ENCODE results near the gene RBFOX2. TPM values are rescaled to one million over a fixed set of nuclear protein-coding genes. Genes with fewer than 3 reads are reported as not detected.

RBFOX2 gene
- total and polyA plus RNA-seq, 3 experiments from 2014 or later = 0.86 to 7.1 (median 6.1) TPM

- Histone ChIP-seq H3K4me3 (ENCODE audit: low read length) (no peak overlapping the region), H3K9me3 (ENCODE audit: low read length) (no peaks in the 10 kb centered on the region), H3K36me3 (ENCODE audit: insufficient read depth, low read length) (no peaks in the 10 kb centered on the region), H3K27me3 (ENCODE audit: insufficient read depth, low read length, poor library complexity, severe bottlenecking) (no peaks in the 10 kb centered on the region), H3K27ac (ENCODE audit: low read depth, low read length) (no peak overlapping the region), H3K4me1 (ENCODE audit: insufficient read depth, low read length) (no peaks in the 10 kb centered on the region)
- Mint-ChIP-seq H3K27me3 (peaks cover 19 to 51% of the 10 kb centered on the region in 2 donors), H3K27ac (no peak overlapping the region), H3K4me1 (no peaks in the 10 kb centered on the region), H3K4me3 (no peak overlapping the region), H3K9me3 (no peaks in the 10 kb centered on the region), H3K36me3 (no peaks in the 10 kb centered on the region)
- POLR2A ChIA-PET = interaction anchor here (0.6 kb wide), 1 partner anchor 708 kb away, joined by 3 read pairs; no protein-coding TSS in a partner anchor
- CTCF ChIA-PET = no interaction called here
- DNase-seq = no peak
These were observed 13.3 kb downstream of the RBFOX2 start for GRCh38 chr22:36015155-36015810.

- CTCF ChIA-PET = no interaction called here
- H3K27me3 ChIP-seq (ENCODE audit: insufficient read depth, low read length, poor library complexity, severe bottlenecking) = no peaks in the 10 kb centered on the region
- Mint-ChIP-seq H3K36me3 (no peaks in the 10 kb centered on the region), H3K4me1 (no peaks in the 10 kb centered on the region), H3K9me3 (no peaks in the 10 kb centered on the region), H3K27ac (no peak overlapping the region), H3K27me3 (peaks cover 19 to 55% of the 10 kb centered on the region in 2 donors), H3K4me3 (no peak overlapping the region)
- no peaks in the 10 kb centered on the region for H3K9me3 ChIP-seq (ENCODE audit: low read length)
- H3K27ac ChIP-seq (ENCODE audit: low read depth, low read length) = no peak overlapping the region
- no peaks in the 10 kb centered on the region for H3K36me3 ChIP-seq (ENCODE audit: insufficient read depth, low read length)
- POLR2A ChIA-PET = no interaction called here
- no peak for DNase-seq
- no peaks in the 10 kb centered on the region for H3K4me1 ChIP-seq (ENCODE audit: insufficient read depth, low read length)
- no peak overlapping the region for H3K4me3 ChIP-seq (ENCODE audit: low read length)
These were observed 14.0 kb downstream of the RBFOX2 start for GRCh38 chr22:36014546-36015074.

GRCh38 chr22:36012332-36012731 is 16.3 kb downstream of the RBFOX2 start:
- POLR2A ChIA-PET = no interaction called here
- H3K4me3 Mint-ChIP-seq = no peak overlapping the region
- no peak for DNase-seq

GRCh38 chr22:36010882-36011281 is 17.7 kb downstream of the RBFOX2 start:
- CTCF ChIA-PET = no interaction called here
- POLR2A ChIA-PET = no interaction called here

More at GRCh38 chr22:36012332-36012731, 16.3 kb downstream of the RBFOX2 start:
- no peaks in the 10 kb centered on the region for H3K4me1 ChIP-seq (ENCODE audit: insufficient read depth, low read length)
- no peak overlapping the region for H3K27ac ChIP-seq (ENCODE audit: low read depth, low read length)
- H3K4me3 ChIP-seq (ENCODE audit: low read length) = no peak overlapping the region
- no peak overlapping the region for H3K27ac Mint-ChIP-seq
- H3K36me3 Mint-ChIP-seq = no peaks in the 10 kb centered on the region
- no peaks in the 10 kb centered on the region for H3K9me3 Mint-ChIP-seq
- no peaks in the 10 kb centered on the region for H3K9me3 ChIP-seq (ENCODE audit: low read length)
- H3K27me3 ChIP-seq (ENCODE audit: insufficient read depth, low read length, poor library complexity, severe bottlenecking) = no peaks in the 10 kb centered on the region
- no peaks in the 10 kb centered on the region for H3K4me1 Mint-ChIP-seq
- no peaks in the 10 kb centered on the region for H3K36me3 ChIP-seq (ENCODE audit: insufficient read depth, low read length)
- H3K27me3 Mint-ChIP-seq = peaks cover 22 to 53% of the 10 kb centered on the region in 2 donors
- CTCF ChIA-PET = no interaction called here

GRCh38 chr22:36010090-36010489 is 18.5 kb downstream of the RBFOX2 start:
- Mint-ChIP-seq H3K36me3 (no peaks in the 10 kb centered on the region), H3K4me3 (no peak overlapping the region), H3K9me3 (no peaks in the 10 kb centered on the region), H3K27ac (no peak overlapping the region), H3K4me1 (no peaks in the 10 kb centered on the region), H3K27me3 (peaks cover 14 to 50% of the 10 kb centered on the region in 2 donors)
- no peak overlapping the region for H3K4me3 ChIP-seq (ENCODE audit: low read length)
- no peak overlapping the region for H3K27ac ChIP-seq (ENCODE audit: low read depth, low read length)
- no peaks in the 10 kb centered on the region for H3K36me3 ChIP-seq (ENCODE audit: insufficient read depth, low read length)
- H3K9me3 ChIP-seq (ENCODE audit: low read length) = no peaks in the 10 kb centered on the region
- DNase-seq = no peak
- CTCF ChIA-PET = no interaction called here
- no peaks in the 10 kb centered on the region for H3K27me3 ChIP-seq (ENCODE audit: insufficient read depth, low read length, poor library complexity, severe bottlenecking)
- H3K4me1 ChIP-seq (ENCODE audit: insufficient read depth, low read length) = no peaks in the 10 kb centered on the region
- POLR2A ChIA-PET = no interaction called here

More at GRCh38 chr22:36010882-36011281, 17.7 kb downstream of the RBFOX2 start:
- Mint-ChIP-seq H3K9me3 (no peaks in the 10 kb centered on the region), H3K4me1 (no peaks in the 10 kb centered on the region), H3K36me3 (no peaks in the 10 kb centered on the region), H3K27ac (no peak overlapping the region), H3K27me3 (peaks cover 18 to 48% of the 10 kb centered on the region in 2 donors), H3K4me3 (no peak overlapping the region)
- Histone ChIP-seq H3K36me3 (ENCODE audit: insufficient read depth, low read length) (no peaks in the 10 kb centered on the region), H3K27me3 (ENCODE audit: insufficient read depth, low read length, poor library complexity, severe bottlenecking) (no peaks in the 10 kb centered on the region), H3K27ac (ENCODE audit: low read depth, low read length) (no peak overlapping the region), H3K4me1 (ENCODE audit: insufficient read depth, low read length) (no peaks in the 10 kb centered on the region), H3K9me3 (ENCODE audit: low read length) (no peaks in the 10 kb centered on the region), H3K4me3 (ENCODE audit: low read length) (no peak overlapping the region)
- DNase-seq = no peak

GRCh38 chr22:36009085-36009484 is 19.5 kb downstream of the RBFOX2 start:
- no peaks in the 10 kb centered on the region for H3K36me3 ChIP-seq (ENCODE audit: insufficient read depth, low read length)
- no peak overlapping the region for H3K4me3 Mint-ChIP-seq
- POLR2A ChIA-PET = no interaction called here
- H3K36me3 Mint-ChIP-seq = peaks cover 0 to 2% (median 0%) of the 10 kb centered on the region in 3 donors
- no peak overlapping the region for H3K4me3 ChIP-seq (ENCODE audit: low read length)
- no peaks in the 10 kb centered on the region for H3K9me3 Mint-ChIP-seq
- no peaks in the 10 kb centered on the region for H3K4me1 Mint-ChIP-seq
- H3K9me3 ChIP-seq (ENCODE audit: low read length) = no peaks in the 10 kb centered on the region
- H3K27me3 ChIP-seq (ENCODE audit: insufficient read depth, low read length, poor library complexity, severe bottlenecking) = no peaks in the 10 kb centered on the region
- no peak overlapping the region for H3K27ac ChIP-seq (ENCODE audit: low read depth, low read length)
- peak overlapping the region in 2 of 8 donors; percentile 5 to 11 for H3K27ac Mint-ChIP-seq
- H3K27me3 Mint-ChIP-seq = peaks cover 17 to 51% of the 10 kb centered on the region in 2 donors
- no peaks in the 10 kb centered on the region for H3K4me1 ChIP-seq (ENCODE audit: insufficient read depth, low read length)
- CTCF ChIA-PET = no interaction called here
- DNase-seq = no peak

- Mint-ChIP-seq H3K36me3 (peaks cover 0 to 2% (median 0%) of the 10 kb centered on the region in 3 donors), H3K27me3 (peaks cover 15 to 53% of the 10 kb centered on the region in 2 donors), H3K4me3 (no peak overlapping the region), H3K27ac (peak overlapping the region in 1 of 8 donors; percentile 5), H3K9me3 (no peaks in the 10 kb centered on the region), H3K4me1 (no peaks in the 10 kb centered on the region)
- Histone ChIP-seq H3K27ac (ENCODE audit: low read depth, low read length) (no peak overlapping the region), H3K27me3 (ENCODE audit: insufficient read depth, low read length, poor library complexity, severe bottlenecking) (no peaks in the 10 kb centered on the region), H3K9me3 (ENCODE audit: low read length) (no peaks in the 10 kb centered on the region), H3K36me3 (ENCODE audit: insufficient read depth, low read length) (no peaks in the 10 kb centered on the region), H3K4me1 (ENCODE audit: insufficient read depth, low read length) (no peaks in the 10 kb centered on the region), H3K4me3 (ENCODE audit: low read length) (no peak overlapping the region)
- ChIA-PET POLR2A (no interaction called here), CTCF (no interaction called here)
- no peak for DNase-seq
These were observed 20.1 kb downstream of the RBFOX2 start for GRCh38 chr22:36008565-36008964.

- DNase-seq = no peak
- no peaks in the 10 kb centered on the region for H3K4me1 ChIP-seq (ENCODE audit: insufficient read depth, low read length)
- peaks cover 14 to 54% of the 10 kb centered on the region in 2 donors for H3K27me3 Mint-ChIP-seq
- H3K9me3 Mint-ChIP-seq = no peaks in the 10 kb centered on the region
- ChIA-PET POLR2A (no interaction called here), CTCF (no interaction called here)
- no peaks in the 10 kb centered on the region for H3K9me3 ChIP-seq (ENCODE audit: low read length)
- no peak overlapping the region for H3K4me3 Mint-ChIP-seq
- no peak overlapping the region for H3K4me3 ChIP-seq (ENCODE audit: low read length)
- no peak overlapping the region for H3K27ac ChIP-seq (ENCODE audit: low read depth, low read length)
- no peaks in the 10 kb centered on the region for H3K27me3 ChIP-seq (ENCODE audit: insufficient read depth, low read length, poor library complexity, severe bottlenecking)
- no peak overlapping the region for H3K27ac Mint-ChIP-seq
- H3K36me3 ChIP-seq (ENCODE audit: insufficient read depth, low read length) = no peaks in the 10 kb centered on the region
- H3K36me3 Mint-ChIP-seq = peaks cover 0 to 2% (median 0%) of the 10 kb centered on the region in 3 donors
- no peaks in the 10 kb centered on the region for H3K4me1 Mint-ChIP-seq
These were observed 20.5 kb downstream of the RBFOX2 start for GRCh38 chr22:36008131-36008530.
